ENCODE results near the gene PCDHGA1.

The PCDHGA1 gene

GRCh38 chr5:141557681-141558136, 227.4 kb downstream of the PCDHGA1 start:
- H3K4me1 Mint-ChIP-seq: peaks cover 32% of the 10 kb centered on the region
- H3K27me3 Mint-ChIP-seq: no peaks in the 10 kb centered on the region
- H3K27ac Mint-ChIP-seq (ENCODE audit: low read depth): peak overlapping the region; percentile 91
- H3K4me3 Mint-ChIP-seq: no peak overlapping the region
- H3K9me3 Mint-ChIP-seq: no peaks in the 10 kb centered on the region
- peaks cover 42% of the 10 kb centered on the region for H3K36me3 Mint-ChIP-seq (ENCODE audit: insufficient read depth)
- ATAC-seq (replicated peaks; ENCODE audit: extremely low read depth, poor library complexity, severe bottlenecking) (peak; percentile 82), DNase-seq (ENCODE audit: low spot score in 2 of 2) (peak; percentile 67 to 77)

DNA sequence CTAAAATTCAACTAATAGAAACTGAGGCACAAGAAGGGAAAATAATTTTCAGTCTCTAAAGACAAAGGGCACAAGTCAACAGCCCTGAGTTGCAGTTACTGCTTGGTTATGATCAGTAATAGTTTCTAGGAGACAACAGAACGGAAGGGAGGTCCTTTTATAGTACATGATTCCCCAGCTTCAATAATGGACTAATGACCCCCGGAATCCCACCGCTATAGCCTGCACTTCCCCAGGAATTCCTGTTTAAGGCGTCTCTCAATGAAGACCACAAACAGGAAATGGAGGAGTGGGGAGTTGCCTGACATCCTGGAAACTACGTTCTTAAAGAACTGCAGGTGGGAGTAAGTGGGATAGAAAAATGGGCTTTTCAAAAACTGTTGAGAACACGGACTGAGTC, 227.8 kb downstream of the PCDHGA1 start:
- Mint-ChIP-seq H3K4me1 (peaks cover 31% of the 10 kb centered on the region), H3K27ac (ENCODE audit: low read depth) (peak overlapping the region; percentile 91), H3K36me3 (ENCODE audit: insufficient read depth) (peaks cover 45% of the 10 kb centered on the region), H3K27me3 (no peaks in the 10 kb centered on the region), H3K4me3 (no peak overlapping the region), H3K9me3 (no peaks in the 10 kb centered on the region)
- ATAC-seq (replicated peaks; ENCODE audit: extremely low read depth, poor library complexity, severe bottlenecking) (no peak), DNase-seq (ENCODE audit: low spot score in 2 of 2) (no peak)

DNA sequence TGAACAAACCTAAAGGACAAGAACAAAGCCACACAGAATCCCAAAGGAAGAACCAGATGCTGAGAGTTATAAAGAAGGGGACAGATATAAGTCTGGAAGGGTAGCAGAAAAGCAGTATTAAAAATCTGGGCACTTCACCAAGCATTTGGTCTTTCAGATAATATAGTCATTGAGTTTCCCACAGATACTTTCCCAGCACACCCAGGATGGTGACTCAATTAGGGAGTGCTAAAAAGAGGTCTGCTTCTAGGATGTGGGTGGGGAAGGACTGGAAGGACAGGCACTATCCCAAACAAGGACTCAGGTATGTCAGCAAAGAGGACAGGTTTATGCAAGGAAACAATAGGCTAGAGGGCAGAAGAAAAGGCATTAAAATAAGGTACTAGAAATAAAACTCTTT, 229.1 kb downstream of the PCDHGA1 start:
- ATAC-seq (replicated peaks; ENCODE audit: extremely low read depth, poor library complexity, severe bottlenecking) (no peak), DNase-seq (ENCODE audit: low spot score in 2 of 2) (no peak)
- Mint-ChIP-seq H3K27ac (ENCODE audit: low read depth) (no peak overlapping the region), H3K9me3 (no peaks in the 10 kb centered on the region), H3K36me3 (ENCODE audit: insufficient read depth) (peaks cover 51% of the 10 kb centered on the region), H3K4me1 (peaks cover 42% of the 10 kb centered on the region), H3K4me3 (no peak overlapping the region), H3K27me3 (no peaks in the 10 kb centered on the region)

- H3K27ac Mint-ChIP-seq (ENCODE audit: low read depth): peak overlapping the region; percentile 54
- no peak for DNase-seq (ENCODE audit: low spot score in 2 of 2)
- peaks cover 38% of the 10 kb centered on the region for H3K4me1 Mint-ChIP-seq
- no peaks in the 10 kb centered on the region for H3K27me3 Mint-ChIP-seq
- no peaks in the 10 kb centered on the region for H3K9me3 Mint-ChIP-seq
- no peak for ATAC-seq (replicated peaks; ENCODE audit: extremely low read depth, poor library complexity, severe bottlenecking)
- H3K36me3 Mint-ChIP-seq (ENCODE audit: insufficient read depth): peaks cover 49% of the 10 kb centered on the region
- no peak overlapping the region for H3K4me3 Mint-ChIP-seq
Observed at GRCh38 chr5:141560151-141560550, 229.8 kb downstream of the PCDHGA1 start.

DNA sequence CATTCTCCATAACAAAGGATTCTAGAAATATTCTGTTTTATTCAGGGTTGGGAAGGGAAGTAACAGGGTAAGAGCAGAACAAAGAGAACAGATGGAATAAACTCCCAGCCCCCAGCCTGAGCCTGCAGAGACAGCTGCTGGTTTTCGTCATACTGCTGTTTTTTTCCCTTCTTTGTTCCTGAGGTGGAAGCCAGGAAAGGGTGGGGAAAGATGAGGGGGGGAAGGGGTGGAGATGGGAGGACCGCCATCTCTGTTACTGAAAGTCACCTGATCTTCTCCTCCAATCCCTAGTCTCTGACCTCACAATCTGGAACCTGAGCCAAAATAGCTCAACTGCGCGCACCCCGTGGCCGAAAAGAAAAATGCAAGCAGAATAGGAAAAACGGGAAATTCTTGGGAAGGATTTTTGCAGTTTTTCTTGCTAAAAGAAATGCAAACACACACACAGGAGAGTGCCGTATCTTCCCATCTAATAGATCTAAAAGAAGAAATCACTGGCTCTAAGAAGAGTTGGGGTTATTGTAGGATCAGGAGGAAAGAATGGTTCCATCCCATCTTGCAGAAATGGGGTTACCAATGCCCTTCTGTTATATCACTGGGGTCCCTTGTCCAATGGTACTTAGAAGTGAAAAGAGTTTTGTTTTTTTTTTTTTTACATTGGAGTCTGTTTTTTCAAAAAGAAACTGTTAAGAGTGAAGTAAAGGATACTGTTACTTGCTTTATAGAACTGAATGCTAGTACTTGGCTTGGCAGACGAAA, 230.6 kb downstream of the PCDHGA1 start:
- Mint-ChIP-seq H3K36me3 (ENCODE audit: insufficient read depth) (peaks cover 51% of the 10 kb centered on the region), H3K9me3 (no peaks in the 10 kb centered on the region), H3K4me3 (no peak overlapping the region), H3K4me1 (peaks cover 43% of the 10 kb centered on the region), H3K27ac (ENCODE audit: low read depth) (peak overlapping the region; percentile 54), H3K27me3 (no peaks in the 10 kb centered on the region)
- ATAC-seq (replicated peaks; ENCODE audit: extremely low read depth, poor library complexity, severe bottlenecking) (no peak), DNase-seq (ENCODE audit: low spot score in 2 of 2) (no peak)

All from central memory CD8-positive, alpha-beta T cell (primary cell).